KMS-11 (cell line): ENCODE data around the gene SRA1.

Experiments used
- H2AFZ ChIP-seq: fragments of 200-600 bp; sonication (generic); 2 replicates; pipeline ENCODE4 v1.6.1; 2016; ENCODE audit warnings: antibody characterized with exemption, mixed run types, low read depth
- H3K27ac ChIP-seq: fragments of 200-600 bp; sonication (generic); 2 replicates; pipeline ENCODE4 v1.6.1; 2016; ENCODE audit warnings: mild to moderate bottlenecking, mixed run types
- H3K27me3 ChIP-seq: fragments of 200-600 bp; sonication (generic); 2 replicates; pipeline ENCODE4 v1.6.1; 2017; ENCODE audit warnings: mild to moderate bottlenecking, low read depth, mixed run types, moderate library complexity; ENCODE audit not compliant: insufficient read depth
- H3K36me3 ChIP-seq: fragments of 200-600 bp; sonication (generic); 2 replicates; pipeline ENCODE4 v1.6.1; 2017; ENCODE audit warnings: mild to moderate bottlenecking, mixed run types; ENCODE audit not compliant: insufficient read depth
- H3K4me1 ChIP-seq: fragments of 200-600 bp; sonication (generic); 2 replicates; pipeline ENCODE4 v1.6.1; 2016; ENCODE audit warnings: mild to moderate bottlenecking, low read depth, mixed run types; ENCODE audit not compliant: poor library complexity, severe bottlenecking
- H3K4me2 ChIP-seq: fragments of 200-600 bp; sonication (generic); 2 replicates; pipeline ENCODE4 v1.7.0; 2016; ENCODE audit warnings: mild to moderate bottlenecking, mixed run types
- H3K4me3 ChIP-seq: fragments of 200-600 bp; sonication (generic); IDR thresholded peaks from 2 replicates; pipeline ENCODE4 v1.6.1; 2017; ENCODE audit warnings: low read depth, low read length, mixed read lengths; ENCODE audit not compliant: insufficient read depth
- H3K79me2 ChIP-seq: fragments of 200-600 bp; sonication (generic); 2 replicates; pipeline ENCODE4 v1.6.1; 2016; ENCODE audit warnings: low read depth, mixed run types; ENCODE audit not compliant: insufficient read depth
- H3K9ac ChIP-seq: fragments of 200-600 bp; sonication (generic); 2 replicates; pipeline ENCODE4 v1.6.1; 2016; ENCODE audit warnings: mild to moderate bottlenecking, mixed run types
- H4K20me1 ChIP-seq: fragments of 200-600 bp; sonication (generic); 2 replicates; pipeline ENCODE4 v1.6.1; 2016; ENCODE audit warnings: mild to moderate bottlenecking, mixed run types; ENCODE audit not compliant: insufficient read depth
- CTCF ChIP-seq: fragments of 200-600 bp; sonication (generic); conservative IDR thresholded peaks from 2 replicates; pipeline ENCODE4 v1.6.1; 2017; ENCODE audit warnings: low read depth, mild to moderate bottlenecking, antibody characterized with exemption, low read length, moderate library complexity, mixed read lengths

SRA1 gene

GRCh38 chr5:140574165-140574564 is 16.9 kb upstream of the SRA1 start:
- Histone ChIP-seq H3K79me2 (no peaks in the 10 kb centered on the region), H2AFZ (no peak overlapping the region)

GRCh38 chr5:140573683-140574082 is 16.4 kb upstream of the SRA1 start:
- Histone ChIP-seq H3K9ac (no peak overlapping the region), H3K4me3 (no peak overlapping the region), H3K4me2 (no peak overlapping the region), H2AFZ (no peak overlapping the region), H4K20me1 (no peaks in the 10 kb centered on the region), H3K27me3 (no peaks in the 10 kb centered on the region), H3K36me3 (no peaks in the 10 kb centered on the region), H3K27ac (no peak overlapping the region), H3K4me1 (peaks cover 27% of the 10 kb centered on the region), H3K79me2 (no peaks in the 10 kb centered on the region)
- no peak for TF ChIP-seq CTCF

More at GRCh38 chr5:140574165-140574564, 16.9 kb upstream of the SRA1 start:
- no peak for TF ChIP-seq CTCF
- no peak overlapping the region for H3K4me2 ChIP-seq
- no peaks in the 10 kb centered on the region for H3K27me3 ChIP-seq
- H3K4me1 ChIP-seq = peaks cover 23% of the 10 kb centered on the region
- no peak overlapping the region for H3K4me3 ChIP-seq
- H3K27ac ChIP-seq = no peak overlapping the region
- no peak overlapping the region for H3K9ac ChIP-seq
- no peaks in the 10 kb centered on the region for H3K36me3 ChIP-seq
- H4K20me1 ChIP-seq = no peaks in the 10 kb centered on the region

- no peak overlapping the region for H3K4me2 ChIP-seq
- H4K20me1 ChIP-seq = no peaks in the 10 kb centered on the region
- H3K36me3 ChIP-seq = no peaks in the 10 kb centered on the region
- peaks cover 41% of the 10 kb centered on the region for H3K4me1 ChIP-seq
- H3K27me3 ChIP-seq = no peaks in the 10 kb centered on the region
- peaks cover 10% of the 10 kb centered on the region for H3K79me2 ChIP-seq
- no peak overlapping the region for H2AFZ ChIP-seq
- TF ChIP-seq CTCF = no peak
- H3K9ac ChIP-seq = no peak overlapping the region
- no peak overlapping the region for H3K4me3 ChIP-seq
- no peak overlapping the region for H3K27ac ChIP-seq
Observed at GRCh38 chr5:140571105-140571504, 13.8 kb upstream of the SRA1 start.

GRCh38 chr5:140570488-140570887 is 13.2 kb upstream of the SRA1 start:
- peaks cover 47% of the 10 kb centered on the region for H3K4me1 ChIP-seq

More at GRCh38 chr5:140570488-140570887, 13.2 kb upstream of the SRA1 start:
- Histone ChIP-seq H3K9ac (no peak overlapping the region), H3K27ac (peak overlapping the region; percentile 85; the same call in 1 of the 2 replicates), H2AFZ (no peak overlapping the region), H3K4me3 (no peak overlapping the region), H3K79me2 (peaks cover 16% of the 10 kb centered on the region), H4K20me1 (no peaks in the 10 kb centered on the region), H3K27me3 (no peaks in the 10 kb centered on the region), H3K4me2 (no peak overlapping the region; the same call in 1 of the 2 replicates), H3K36me3 (no peaks in the 10 kb centered on the region)
- no peak for TF ChIP-seq CTCF
